Thyroid gland (tissue), 4 donors: ENCODE measurements around the gene PLCH1.

Experiments used
- CTCF ChIP-seq, 6 experiments: fragments of 200-600 bp in 3 of 6; fragments of 450-650 bp in 3 of 6; sonication (generic) in 3 of 6; IDR thresholded peaks; one replicate each; pipeline ENCODE4 v1.5.1; 2016 to 2019; ENCODE audit warnings: antibody characterized with exemption in 6 of 6, mild to moderate bottlenecking in 2 of 6, inconsistent platforms in 1 of 6, moderate library complexity in 1 of 6
- POLR2A ChIP-seq, 2 donors: fragments of 450-650 bp; IDR thresholded peaks; one replicate each; pipeline ENCODE4 v1.6.1; 2017; ENCODE audit warnings: antibody characterized with exemption in 2 of 2, mild to moderate bottlenecking in 2 of 2, moderate library complexity in 1 of 2

- TF ChIP-seq CTCF (IDR thresholded peaks at IDR 0.05) (no peak), POLR2A (IDR thresholded peaks at IDR 0.05) (no peak)
Measured at GRCh38 chr3:155739154-155739553, 5.7 kb downstream of the PLCH1 start.
